WTC11 (cell line): Measurements from ENCODE around the gene CD300E. TPM values are rescaled to one million over a fixed set of nuclear protein-coding genes. Genes with fewer than 3 reads are reported as not detected.

ENCODE experiments used
- ATAC-seq: fragments of 200-7000 bp; cut with Tn5 transposase; 2 replicates; pipeline ENCODE4 v1.10.0; 2021; ENCODE audit warnings: mild to moderate bottlenecking, moderate library complexity
- CTCF ChIA-PET: fragments of 300-600 bp; sonication (Branson Sonifier 250); formaldehyde crosslinking; loops from one replicate; lab custom pipeline; 2021; ENCODE audit warnings: antibody characterized with exemption; lab: Charles Lee
- POLR2A ChIA-PET: fragments of 350-600 bp; sonication (Branson Sonifier 250); formaldehyde crosslinking; loops from one replicate; lab custom pipeline; 2021; ENCODE audit warnings: antibody characterized with exemption; lab: Charles Lee
- DNase-seq: peaks from one replicate; pipeline ENCODE4 v3.0.0; 2021; ENCODE audit warnings: low spot score
- H3K27ac Mint-ChIP-seq: 2 replicates; pipeline ENCODE4 v1.8.0; 2021; ENCODE audit warnings: mixed read lengths
- H3K27me3 Mint-ChIP-seq: 2 replicates; pipeline ENCODE4 v1.8.0; 2021; ENCODE audit warnings: low read depth, mild to moderate bottlenecking, moderate library complexity, mixed read lengths
- H3K36me3 Mint-ChIP-seq: 2 replicates; pipeline ENCODE4 v1.8.0; 2021; ENCODE audit warnings: mixed read lengths
- H3K4me1 Mint-ChIP-seq: 2 replicates; pipeline ENCODE4 v1.8.0; 2022; ENCODE audit warnings: mixed read lengths
- H3K4me3 Mint-ChIP-seq: 2 replicates; pipeline ENCODE4 v1.8.0; 2021; ENCODE audit warnings: mild to moderate bottlenecking, moderate library complexity, mixed read lengths
- H3K9me3 Mint-ChIP-seq: 2 replicates; pipeline ENCODE4 v1.8.0; 2021; ENCODE audit warnings: mixed read lengths
- ATF1 ChIP-seq: sonication (generic); formaldehyde crosslinking; IDR thresholded peaks from 2 replicates; pipeline ENCODE4 v1.8.1; 2023; ENCODE audit warnings: mild to moderate bottlenecking, moderate library complexity, missing genetic modification reagents
- CTCF ChIP-seq: fragments of 200-600 bp; IDR thresholded peaks from 2 replicates; pipeline ENCODE4 v1.8.0; 2022; ENCODE audit warnings: antibody characterized with exemption
- ELF4 ChIP-seq: sonication (generic); formaldehyde crosslinking; IDR thresholded peaks from 2 replicates; pipeline ENCODE4 v1.8.1; 2022; ENCODE audit warnings: low read depth, mild to moderate bottlenecking, moderate library complexity, missing genetic modification reagents
- FOXP1 ChIP-seq: sonication (generic); formaldehyde crosslinking; IDR thresholded peaks from 2 replicates; pipeline ENCODE4 v1.8.0; 2022; ENCODE audit warnings: missing genetic modification reagents, mild to moderate bottlenecking, moderate library complexity, borderline replicate concordance
- FOXP4 ChIP-seq: sonication (generic); formaldehyde crosslinking; IDR thresholded peaks from 2 replicates; pipeline ENCODE4 v1.8.0; 2022; ENCODE audit warnings: mild to moderate bottlenecking, missing genetic modification reagents
- NR3C1 ChIP-seq: sonication (generic); formaldehyde crosslinking; conservative IDR thresholded peaks from 2 replicates; pipeline ENCODE4 v1.8.1; 2023; ENCODE audit warnings: low read depth, mild to moderate bottlenecking, missing genetic modification reagents
- RORB ChIP-seq: fragments of 250-450 bp; sonication (Bioruptor Pico); IDR thresholded peaks from 2 replicates; pipeline ENCODE4 v1.9.0; 2021; ENCODE audit warnings: mild to moderate bottlenecking
- SOX15 ChIP-seq: fragments of 250-450 bp; sonication (Bioruptor Pico); IDR thresholded peaks from 2 replicates; pipeline ENCODE4 v1.9.0; 2021; ENCODE audit warnings: mild to moderate bottlenecking
- ZNF425 ChIP-seq: fragments of 250-450 bp; sonication (Bioruptor Pico); conservative IDR thresholded peaks from 2 replicates; pipeline ENCODE4 v1.9.0; 2021; ENCODE audit warnings: mild to moderate bottlenecking
- ZNF532 ChIP-seq: fragments of 250-450 bp; sonication (Bioruptor Pico); IDR thresholded peaks from 2 replicates; pipeline ENCODE4 v1.9.0; 2021; ENCODE audit warnings: mild to moderate bottlenecking, borderline replicate concordance
- total RNA-seq: library from RNA; stranded (reverse); gene quantifications from 3 replicates; pipeline ENCODE4 v1.2.3, GENCODE V29; 2021
- TF ChIP-seq, protein P1 (sequence below): sonication (generic); formaldehyde crosslinking; IDR thresholded peaks from 2 replicates; pipeline ENCODE4 v1.8.1; 2023; ENCODE audit warnings: mild to moderate bottlenecking, moderate library complexity, missing genetic modification reagents
- TF ChIP-seq, protein P2 (sequence below): sonication (generic); formaldehyde crosslinking; IDR thresholded peaks from 2 replicates; pipeline ENCODE4 v1.8.1; 2023; ENCODE audit warnings: mild to moderate bottlenecking, missing genetic modification reagents

The CD300E gene
- total RNA-seq, 1 experiment from 2014 or later = not detected

DNA sequence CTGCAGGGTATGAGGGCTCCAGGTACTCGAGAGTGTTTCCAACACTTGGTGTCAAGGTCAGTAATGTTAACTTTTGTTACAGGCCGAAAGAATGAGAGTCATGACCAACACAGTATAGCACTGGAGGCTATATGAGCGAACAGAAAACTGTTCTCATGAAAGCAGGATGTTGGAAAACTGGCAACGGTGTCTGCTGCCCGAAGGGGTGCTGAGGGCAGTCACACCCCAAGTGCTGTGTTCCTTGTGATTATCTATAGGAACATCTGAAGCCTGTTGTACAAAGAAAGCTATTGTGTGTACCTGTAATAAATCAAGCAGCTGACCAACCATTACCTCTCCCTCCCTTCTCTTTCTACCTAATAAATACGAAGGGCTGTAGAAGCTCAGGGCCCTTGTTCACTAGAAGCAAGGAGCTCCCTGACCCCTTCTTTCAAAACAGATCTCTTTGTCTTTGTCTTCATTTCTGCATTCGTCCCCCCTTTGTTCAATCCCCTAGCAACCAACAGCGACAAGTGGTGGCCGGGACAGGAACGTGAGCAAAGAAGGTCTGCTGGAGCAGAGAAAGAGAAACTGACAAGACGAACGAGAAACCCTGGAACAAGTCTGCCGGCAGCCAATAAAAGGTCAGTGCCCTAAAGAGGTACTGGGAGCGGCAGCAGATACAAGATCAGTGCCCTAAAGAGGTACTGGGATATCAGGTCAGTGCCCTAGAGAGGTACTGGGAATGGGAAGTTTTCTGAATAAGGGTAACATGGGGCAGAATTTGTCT, 39.1 kb downstream of the CD300E start (continued):
- TF ChIP-seq, protein P1, sequence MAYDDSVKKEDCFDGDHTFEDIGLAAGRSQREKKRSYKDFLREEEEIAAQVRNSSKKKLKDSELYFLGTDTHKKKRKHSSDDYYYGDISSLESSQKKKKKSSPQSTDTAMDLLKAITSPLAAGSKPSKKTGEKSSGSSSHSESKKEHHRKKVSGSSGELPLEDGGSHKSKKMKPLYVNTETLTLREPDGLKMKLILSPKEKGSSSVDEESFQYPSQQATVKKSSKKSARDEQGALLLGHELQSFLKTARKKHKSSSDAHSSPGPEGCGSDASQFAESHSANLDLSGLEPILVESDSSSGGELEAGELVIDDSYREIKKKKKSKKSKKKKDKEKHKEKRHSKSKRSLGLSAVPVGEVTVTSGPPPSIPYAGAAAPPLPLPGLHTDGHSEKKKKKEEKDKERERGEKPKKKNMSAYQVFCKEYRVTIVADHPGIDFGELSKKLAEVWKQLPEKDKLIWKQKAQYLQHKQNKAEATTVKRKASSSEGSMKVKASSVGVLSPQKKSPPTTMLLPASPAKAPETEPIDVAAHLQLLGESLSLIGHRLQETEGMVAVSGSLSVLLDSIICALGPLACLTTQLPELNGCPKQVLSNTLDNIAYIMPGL = no peak
- TF ChIP-seq ELF4 (CRISPR knock-in tag) (no peak), CTCF (no peak), FOXP4 (no peak), NR3C1 (CRISPR knock-in tag) (no peak), ATF1 (no peak), FOXP1 (no peak)
- TF ChIP-seq, protein P2, sequence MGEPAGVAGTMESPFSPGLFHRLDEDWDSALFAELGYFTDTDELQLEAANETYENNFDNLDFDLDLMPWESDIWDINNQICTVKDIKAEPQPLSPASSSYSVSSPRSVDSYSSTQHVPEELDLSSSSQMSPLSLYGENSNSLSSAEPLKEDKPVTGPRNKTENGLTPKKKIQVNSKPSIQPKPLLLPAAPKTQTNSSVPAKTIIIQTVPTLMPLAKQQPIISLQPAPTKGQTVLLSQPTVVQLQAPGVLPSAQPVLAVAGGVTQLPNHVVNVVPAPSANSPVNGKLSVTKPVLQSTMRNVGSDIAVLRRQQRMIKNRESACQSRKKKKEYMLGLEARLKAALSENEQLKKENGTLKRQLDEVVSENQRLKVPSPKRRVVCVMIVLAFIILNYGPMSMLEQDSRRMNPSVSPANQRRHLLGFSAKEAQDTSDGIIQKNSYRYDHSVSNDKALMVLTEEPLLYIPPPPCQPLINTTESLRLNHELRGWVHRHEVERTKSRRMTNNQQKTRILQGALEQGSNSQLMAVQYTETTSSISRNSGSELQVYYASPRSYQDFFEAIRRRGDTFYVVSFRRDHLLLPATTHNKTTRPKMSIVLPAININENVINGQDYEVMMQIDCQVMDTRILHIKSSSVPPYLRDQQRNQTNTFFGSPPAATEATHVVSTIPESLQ (CRISPR knock-in tag) = no peak

GRCh38 chr17:74582633-74583032, 40.9 kb downstream of the CD300E start:
- Mint-ChIP-seq H3K4me3 (no peak overlapping the region), H3K36me3 (no peaks in the 10 kb centered on the region), H3K4me1 (no peaks in the 10 kb centered on the region), H3K27ac (no peak overlapping the region), H3K27me3 (peaks cover 7% of the 10 kb centered on the region), H3K9me3 (no peaks in the 10 kb centered on the region; the same call in 1 of the 2 replicates)
- TF ChIP-seq ZNF425 (CRISPR knock-in tag) (no peak), ZNF532 (CRISPR knock-in tag) (no peak), SOX15 (CRISPR knock-in tag) (no peak), RORB (CRISPR knock-in tag) (no peak)
- POLR2A ChIA-PET = interaction anchor here (0.5 kb wide), 1 partner anchor 92 kb away, joined by 3 read pairs; no protein-coding TSS in a partner anchor
- no peak for DNase-seq
- no peak for ATAC-seq
- CTCF ChIA-PET = interaction anchor here (0.9 to 1.2 kb wide), 4 partner anchors 17 to 214 kb away, joined by 3 to 8 read pairs (median 4); no protein-coding TSS in a partner anchor
